Neutrophil (primary cell): ENCODE measurements around the gene NFIA.

Experiments used
- H3K27ac ChIP-seq: fragments of 200-600 bp; sonication (generic); 2 replicates; pipeline ENCODE4 v1.5.1; 2016; ENCODE audit warnings: mild to moderate bottlenecking, moderate library complexity
- H3K27me3 ChIP-seq: fragments of 200-600 bp; sonication (generic); 2 replicates; pipeline ENCODE4 v1.6.0; 2016; ENCODE audit warnings: mild to moderate bottlenecking
- H3K36me3 ChIP-seq: fragments of 200-600 bp; sonication (generic); 2 replicates; pipeline ENCODE4 v1.5.1; 2017
- H3K4me1 ChIP-seq, 2 experiments: fragments of 200-600 bp in 1 of 2; sonication (generic) in 1 of 2; 1 replicate in 1 of 2; 2 replicates in 1 of 2; pipeline versions ENCODE4 v1.5.1 to v1.6.1; 2013 to 2016; ENCODE audit warnings: low read depth in 1 of 2, low read length in 1 of 2, mild to moderate bottlenecking in 1 of 2, moderate library complexity in 1 of 2; ENCODE audit not compliant: control insufficient read depth in 1 of 2, insufficient read depth in 1 of 2
- H3K4me3 ChIP-seq, 2 experiments: fragments of 200-600 bp in 1 of 2; sonication (generic) in 1 of 2; 1 replicate in 1 of 2; 2 replicates in 1 of 2; pipeline ENCODE4 v1.5.1; 2013 to 2016; ENCODE audit warnings: low read depth in 1 of 2, low read length in 1 of 2, mild to moderate bottlenecking in 1 of 2, moderate library complexity in 1 of 2
- H3K9me3 ChIP-seq: fragments of 200-600 bp; sonication (generic); 2 replicates; pipeline ENCODE4 v1.5.1; 2016
- TF ChIP-seq, protein P1 (sequence below): fragments of 200-600 bp; sonication (generic); IDR thresholded peaks from 2 replicates; pipeline ENCODE4 v1.5.1; 2016; ENCODE audit warnings: antibody characterized with exemption

The NFIA gene

DNA sequence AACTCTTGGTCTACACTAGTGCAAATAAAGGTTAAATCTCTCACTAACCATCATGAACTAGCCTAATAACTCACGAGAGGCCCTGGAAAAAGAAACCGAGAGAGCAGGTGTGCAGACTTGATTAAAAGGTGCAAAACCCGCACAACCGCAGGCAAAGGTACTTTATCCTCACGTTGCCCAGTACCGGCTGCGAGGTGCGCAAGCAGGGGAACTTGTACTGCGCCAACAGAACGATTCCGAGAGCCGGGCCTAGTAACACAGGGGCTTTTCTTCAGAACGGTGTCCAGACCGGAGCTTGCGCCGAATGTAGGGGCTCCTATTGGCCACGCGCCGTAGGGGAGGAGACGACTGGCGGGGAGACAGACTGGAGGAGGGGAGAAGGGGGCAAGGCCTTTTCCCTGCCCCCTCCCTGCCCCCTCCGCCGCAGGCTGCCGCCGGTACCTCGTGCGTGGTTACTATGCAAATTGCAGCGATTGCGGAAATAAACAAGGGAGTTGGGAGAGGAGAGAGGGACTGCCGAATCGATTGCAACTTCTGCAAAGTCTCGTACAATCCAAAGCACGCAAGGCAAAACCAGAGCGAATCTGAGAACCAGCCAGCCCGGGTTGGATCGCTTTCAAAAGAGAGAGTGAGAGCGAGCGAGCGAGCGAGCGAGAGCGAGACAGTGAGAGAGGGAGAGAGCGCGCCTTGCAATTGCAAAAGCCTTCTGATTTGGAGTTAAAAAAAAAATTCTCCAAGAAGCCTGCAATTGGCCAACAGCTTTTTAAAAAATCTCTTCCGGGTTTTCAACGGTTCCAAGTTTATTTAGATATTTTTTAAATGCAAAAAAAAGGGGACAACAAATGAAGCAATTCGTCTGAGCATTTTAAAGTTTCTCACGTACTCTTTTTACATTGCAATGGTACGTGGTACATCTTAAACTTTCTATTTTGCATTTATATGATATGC is 5.4 kb upstream of the NFIA start:
- Histone ChIP-seq H3K27ac (peak overlapping the region; percentile 78), H3K4me1 (peaks cover 30 to 32% of the 10 kb centered on the region in 2 experiments), H3K27me3 (peaks cover 39% of the 10 kb centered on the region), H3K9me3 (no peaks in the 10 kb centered on the region), H3K4me3 (peak overlapping the region; percentile 76 to 79), H3K36me3 (no peaks in the 10 kb centered on the region)
- TF ChIP-seq, protein P1, sequence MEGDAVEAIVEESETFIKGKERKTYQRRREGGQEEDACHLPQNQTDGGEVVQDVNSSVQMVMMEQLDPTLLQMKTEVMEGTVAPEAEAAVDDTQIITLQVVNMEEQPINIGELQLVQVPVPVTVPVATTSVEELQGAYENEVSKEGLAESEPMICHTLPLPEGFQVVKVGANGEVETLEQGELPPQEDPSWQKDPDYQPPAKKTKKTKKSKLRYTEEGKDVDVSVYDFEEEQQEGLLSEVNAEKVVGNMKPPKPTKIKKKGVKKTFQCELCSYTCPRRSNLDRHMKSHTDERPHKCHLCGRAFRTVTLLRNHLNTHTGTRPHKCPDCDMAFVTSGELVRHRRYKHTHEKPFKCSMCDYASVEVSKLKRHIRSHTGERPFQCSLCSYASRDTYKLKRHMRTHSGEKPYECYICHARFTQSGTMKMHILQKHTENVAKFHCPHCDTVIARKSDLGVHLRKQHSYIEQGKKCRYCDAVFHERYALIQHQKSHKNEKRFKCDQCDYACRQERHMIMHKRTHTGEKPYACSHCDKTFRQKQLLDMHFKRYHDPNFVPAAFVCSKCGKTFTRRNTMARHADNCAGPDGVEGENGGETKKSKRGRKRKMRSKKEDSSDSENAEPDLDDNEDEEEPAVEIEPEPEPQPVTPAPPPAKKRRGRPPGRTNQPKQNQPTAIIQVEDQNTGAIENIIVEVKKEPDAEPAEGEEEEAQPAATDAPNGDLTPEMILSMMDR, result no peak

DNA sequence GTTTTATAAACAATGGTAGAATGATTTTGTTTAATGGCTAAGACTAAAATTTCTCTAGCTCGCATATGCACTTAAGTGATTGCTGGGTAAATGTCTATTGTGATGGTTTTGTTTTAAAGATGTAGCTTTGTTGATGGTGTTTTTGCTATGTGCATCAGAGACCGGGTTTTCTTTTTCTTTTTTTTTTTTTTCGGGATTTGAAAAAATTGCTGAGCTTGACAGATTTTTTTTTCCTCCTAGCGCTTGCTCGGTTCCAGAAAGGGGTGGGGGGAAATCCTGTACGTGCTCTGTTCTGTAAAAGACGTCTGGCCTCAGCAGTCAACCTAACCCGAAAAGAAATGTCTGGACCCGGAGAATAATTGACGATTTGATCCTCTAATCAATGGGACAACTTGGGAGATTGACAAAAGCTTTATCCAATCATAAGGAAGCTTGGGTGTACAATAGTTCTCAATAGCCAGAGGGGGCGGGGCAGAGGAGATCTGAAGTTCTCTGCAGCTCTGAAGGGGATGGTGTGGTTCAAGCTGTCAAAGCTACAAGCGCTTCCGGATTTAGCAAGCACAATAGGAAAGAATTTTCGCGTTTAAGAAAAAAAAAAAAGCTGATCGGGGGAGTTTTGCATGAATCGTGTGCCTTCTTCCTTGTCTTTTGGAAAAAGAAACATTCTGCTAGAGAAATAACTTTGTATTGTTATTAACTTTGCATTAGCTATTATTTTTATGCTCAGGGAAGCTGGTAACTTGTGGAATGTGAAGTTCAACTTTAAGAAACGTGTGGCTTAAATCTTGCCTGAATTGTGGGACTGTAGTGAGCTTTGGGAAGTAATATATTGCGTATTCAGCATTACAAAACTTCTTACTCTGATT is 4.5 kb upstream of the NFIA start:
- Histone ChIP-seq H3K27me3 (peaks cover 45% of the 10 kb centered on the region), H3K36me3 (no peaks in the 10 kb centered on the region), H3K4me3 (peak overlapping the region; percentile 76 to 79), H3K4me1 (peaks cover 35 to 38% of the 10 kb centered on the region in 2 experiments), H3K27ac (peak overlapping the region; percentile 78), H3K9me3 (no peaks in the 10 kb centered on the region)
- TF ChIP-seq, protein P1, result peak; percentile 6

DNA sequence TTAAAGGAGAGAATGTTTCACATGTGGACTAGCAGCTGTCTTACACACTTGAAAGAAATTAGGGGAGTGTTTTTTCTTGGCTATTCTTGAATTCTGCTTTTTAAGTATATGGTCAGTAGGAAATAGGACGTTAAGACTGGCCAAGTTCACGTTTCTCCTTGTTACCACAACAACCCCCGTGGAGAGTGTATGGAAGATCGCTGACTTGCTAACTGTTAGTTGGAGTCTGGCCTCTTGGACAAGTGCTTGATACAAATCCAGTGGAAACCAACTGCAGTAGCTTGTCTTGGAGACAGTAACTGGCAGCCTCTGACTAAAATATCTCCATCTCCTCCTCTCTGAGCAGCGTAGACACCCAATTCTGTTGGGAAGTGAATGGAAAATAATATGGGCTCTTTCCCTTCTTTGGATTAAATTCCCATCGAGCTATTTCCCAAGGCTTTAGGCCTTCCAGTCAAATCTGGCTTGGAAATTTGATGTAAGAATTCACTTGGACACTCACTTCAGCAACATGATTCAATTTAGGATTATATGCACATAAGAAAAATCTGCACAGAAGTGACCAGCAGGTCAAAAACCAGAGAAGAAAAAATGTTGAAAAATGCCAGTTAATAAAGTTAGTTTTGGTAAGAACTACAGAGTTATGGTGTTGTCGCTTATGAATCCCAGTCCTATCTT is 3.6 kb upstream of the NFIA start:
- Histone ChIP-seq H3K4me1 (peaks cover 42 to 46% of the 10 kb centered on the region in 2 experiments), H3K36me3 (no peaks in the 10 kb centered on the region), H3K9me3 (no peaks in the 10 kb centered on the region), H3K4me3 (peak overlapping the region; percentile 76 to 79), H3K27me3 (peaks cover 53% of the 10 kb centered on the region), H3K27ac (no peak overlapping the region)
- TF ChIP-seq, protein P1, result no peak

DNA sequence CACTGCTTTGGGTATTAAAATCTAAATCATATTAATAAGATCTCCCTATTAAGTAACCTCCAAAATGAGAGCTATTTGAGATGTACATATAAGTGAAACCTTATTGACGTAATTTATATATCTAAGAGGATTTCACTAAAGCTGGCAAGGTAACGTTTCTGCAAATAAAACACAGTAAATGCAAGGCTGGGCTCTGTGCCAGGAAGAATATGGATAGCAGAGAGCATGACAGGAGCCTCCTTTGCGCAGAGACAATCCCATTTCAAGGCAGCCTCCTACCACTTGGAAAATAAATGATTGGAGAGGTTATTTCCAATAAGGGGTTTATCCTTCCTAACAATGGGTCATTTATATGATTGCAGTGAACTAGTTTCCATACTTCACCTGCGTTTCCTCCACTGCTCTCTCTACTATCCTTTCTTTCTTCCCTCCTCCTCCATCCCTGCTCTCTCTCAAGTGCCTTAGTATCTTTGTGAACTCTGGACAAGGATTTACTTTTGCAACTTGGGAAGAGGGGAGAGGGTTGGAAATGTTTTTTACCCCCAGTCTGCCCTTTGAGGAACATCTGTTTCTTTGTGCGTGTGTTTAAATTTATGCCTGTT is 3.0 kb upstream of the NFIA start:
- Histone ChIP-seq H3K27me3 (peaks cover 59% of the 10 kb centered on the region), H3K9me3 (no peaks in the 10 kb centered on the region), H3K36me3 (no peaks in the 10 kb centered on the region), H3K27ac (no peak overlapping the region), H3K4me3 (no peak overlapping the region), H3K4me1 (peaks cover 44 to 49% of the 10 kb centered on the region in 2 experiments)
- TF ChIP-seq, protein P1, result no peak

DNA sequence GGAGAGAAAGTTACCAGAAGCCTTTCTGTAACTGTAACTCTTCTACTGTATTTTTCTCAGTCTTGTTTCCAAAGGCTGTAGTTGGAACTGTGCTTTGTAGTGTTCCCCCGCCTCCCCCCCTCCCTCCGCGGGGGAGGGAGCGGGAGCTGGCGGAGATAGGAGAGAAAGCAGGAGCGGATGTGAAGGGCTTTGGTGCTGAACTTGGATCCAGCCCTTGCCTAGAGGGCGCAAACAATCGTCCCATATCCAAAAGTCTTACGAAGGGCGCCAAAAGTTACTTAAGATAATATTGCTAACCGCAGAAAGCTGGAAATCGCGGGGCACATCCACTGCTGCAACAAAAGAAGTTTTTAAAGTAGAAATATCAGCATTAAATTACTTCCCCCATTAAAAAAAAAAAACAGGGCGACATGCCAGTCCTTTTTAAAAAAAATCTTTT is 2.4 kb upstream of the NFIA start:
- peaks cover 44 to 49% of the 10 kb centered on the region in 2 experiments for H3K4me1 ChIP-seq
- H3K4me3 ChIP-seq, result no peak overlapping the region
- no peak overlapping the region for H3K27ac ChIP-seq
- H3K9me3 ChIP-seq, result no peaks in the 10 kb centered on the region
- TF ChIP-seq, protein P1, result no peak
- peaks cover 65% of the 10 kb centered on the region for H3K27me3 ChIP-seq
- no peaks in the 10 kb centered on the region for H3K36me3 ChIP-seq
